Lung (tissue), 12 donors: ENCODE measurements around the gene SIAH3. TPM values are rescaled to one million over a fixed set of nuclear protein-coding genes. Genes with fewer than 3 reads are reported as not detected.

Experiments
- ATAC-seq: fragments of 200-7000 bp; cut with Tn5 transposase; one replicate; pipeline ENCODE4 v1.9.1; 2020; ENCODE audit warnings: moderate number of reproducible peaks; ENCODE audit not compliant: insufficient read depth, low FRiP score
- DNase-seq, 3 donors: peaks; one replicate each; pipeline ENCODE4 v3.0.0-alpha.2; 2013 to 2017
- H3K27ac ChIP-seq, 2 donors: one replicate each; pipeline ENCODE4 v1.5.1; 2013; ENCODE audit warnings: mild to moderate bottlenecking in 2 of 2, moderate library complexity in 2 of 2, control low read depth in 1 of 2, inconsistent platforms in 1 of 2, low read depth in 1 of 2, low read length in 1 of 2
- H3K27me3 ChIP-seq, 3 donors: one replicate each; pipeline ENCODE4 v1.5.1; 2013; ENCODE audit warnings: low read length in 2 of 3; ENCODE audit not compliant: control insufficient read depth in 3 of 3, insufficient read depth in 3 of 3
- H3K36me3 ChIP-seq, 4 donors: one replicate each; pipeline ENCODE4 v1.5.1; 2013; ENCODE audit warnings: low read length in 4 of 4, mild to moderate bottlenecking in 1 of 4, moderate library complexity in 1 of 4; ENCODE audit not compliant: control insufficient read depth in 4 of 4, insufficient read depth in 4 of 4
- H3K4me1 ChIP-seq, 5 donors: one replicate each; pipeline ENCODE4 v1.5.1; 2013; ENCODE audit warnings: low read length in 5 of 5, mild to moderate bottlenecking in 2 of 5, moderate library complexity in 1 of 5; ENCODE audit not compliant: control insufficient read depth in 5 of 5, insufficient read depth in 5 of 5
- H3K4me3 ChIP-seq: one replicate; pipeline ENCODE4 v1.5.1; 2013; ENCODE audit warnings: mild to moderate bottlenecking, control low read depth, moderate library complexity
- H3K9ac ChIP-seq, 2 donors: one replicate each; pipeline ENCODE4 v1.5.1; 2013; ENCODE audit warnings: low read length in 2 of 2, control low read depth in 1 of 2; ENCODE audit not compliant: insufficient read depth in 1 of 2
- H3K9me3 ChIP-seq, 4 donors: one replicate each; pipeline ENCODE4 v1.5.1; 2013; ENCODE audit warnings: low read length in 3 of 4, mild to moderate bottlenecking in 1 of 4, moderate library complexity in 1 of 4; ENCODE audit not compliant: control insufficient read depth in 4 of 4, insufficient read depth in 3 of 4
- CTCF ChIP-seq: IDR thresholded peaks from 2 replicates; pipeline ENCODE4 v1.5.1; 2012; ENCODE audit warnings: mild to moderate bottlenecking; ENCODE audit errors: control extremely low read depth, extremely low read depth
- WGBS, 2 donors: extraction: QIAGEN DNeasy Blood & Tissue Kit; methylation state at CpG; one replicate each; pipeline ENCODE4 v1.1.7; 2013; 5-methylcytosine and 5-hydroxymethylcytosine counted together
- polyA plus RNA-seq, 2 donors: library from polyadenylated mRNA; stranded (reverse); fragments of 200-250 nt; gene quantifications; one replicate each; pipeline ENCODE4 v1.2.1, GENCODE V29; 2013
- total RNA-seq, 2 donors: library from RNA; depleted of rRNA in 1 of 2; stranded (reverse); fragments of >200 nt in 1 of 2; gene quantifications; one replicate each; pipeline ENCODE4 v1.2.1, GENCODE V29; 2014 to 2021
- donor health status: control.
- donor health status: control.
- donor health status: Bipolar disorder and iron deficiency.
- donor health status: healthy.
- donor health status: DM: yes; HTN: yes; CAD: no.

Gene SIAH3
- total and polyA plus RNA-seq, 4 donors: 0.03 to 0.31 (median 0.05) TPM

- no peak overlapping the region for H3K27ac ChIP-seq
- WGBS, 2 donors: 67 to 87% methylated on average over 5 of the region's 5 CpGs
- no peak for TF ChIP-seq CTCF
Measured at GRCh38 chr13:45742985-45743384, 108.6 kb downstream of the SIAH3 start.

GRCh38 chr13:45737571-45738017 lies 114.0 kb downstream of the SIAH3 start:
- WGBS, 2 donors: 27 to 43% methylated on average over 2 of the region's 2 CpGs
- no peak for TF ChIP-seq CTCF
- Histone ChIP-seq H3K4me3 (no peak overlapping the region), H3K9me3 (peaks cover 0 to 3% (median 0%) of the 10 kb centered on the region in 4 donors), H3K36me3 (no peaks in the 10 kb centered on the region), H3K27me3 (no peaks in the 10 kb centered on the region), H3K9ac (no peak overlapping the region), H3K4me1 (peaks cover 0 to 15% (median 0%) of the 10 kb centered on the region in 5 donors), H3K27ac (no peak overlapping the region)
- DNase-seq (no peak), ATAC-seq (no peak)

More at GRCh38 chr13:45742985-45743384, 108.6 kb downstream of the SIAH3 start:
- ATAC-seq (no peak), DNase-seq (no peak)
- no peaks in the 10 kb centered on the region for H3K9me3 ChIP-seq
- no peaks in the 10 kb centered on the region for H3K36me3 ChIP-seq
- no peak overlapping the region for H3K9ac ChIP-seq
- H3K4me1 ChIP-seq: peaks cover 0 to 3% (median 0%) of the 10 kb centered on the region in 5 donors
- H3K4me3 ChIP-seq: no peak overlapping the region
- H3K27me3 ChIP-seq: no peaks in the 10 kb centered on the region

GRCh38 chr13:45733361-45733760 lies 118.2 kb downstream of the SIAH3 start:
- 87 to 89% methylated on average over 5 of the region's 5 CpGs for WGBS, 2 donors
- no peak overlapping the region for H3K27ac ChIP-seq
- ATAC-seq: no peak

More at GRCh38 chr13:45733361-45733760, 118.2 kb downstream of the SIAH3 start:
- Histone ChIP-seq H3K27me3 (no peaks in the 10 kb centered on the region), H3K4me3 (no peak overlapping the region), H3K4me1 (peaks cover 0 to 16% (median 0%) of the 10 kb centered on the region in 5 donors), H3K9me3 (peaks cover 0 to 3% (median 0%) of the 10 kb centered on the region in 4 donors), H3K36me3 (no peaks in the 10 kb centered on the region), H3K9ac (no peak overlapping the region)
- no peak for DNase-seq
- no peak for TF ChIP-seq CTCF
